Astrocyte (in vitro differentiated cells and primary cell): Measurements from ENCODE around the gene KCNH2.

ENCODE experiments used
- CTCF ChIP-seq: IDR thresholded peaks from 2 replicates; pipeline ENCODE4 v1.5.1; 2011; ENCODE audit warnings: low read depth, mild to moderate bottlenecking, inconsistent platforms, low read length, moderate library complexity; ENCODE audit not compliant: insufficient read depth
- EZH2 ChIP-seq: IDR thresholded peaks from 2 replicates; pipeline ENCODE4 v1.6.1; 2012; ENCODE audit warnings: mild to moderate bottlenecking, low read length, inconsistent platforms; ENCODE audit not compliant: insufficient read depth

- no peak for TF ChIP-seq CTCF
- no peak for TF ChIP-seq EZH2
Measured at GRCh38 chr7:150910996-150911422, 67.1 kb downstream of the KCNH2 start.
